MG63 (cell line): Measurements from ENCODE around the gene ZDHHC14. TPM values are rescaled to one million over a fixed set of nuclear protein-coding genes. Genes with fewer than 3 reads are reported as not detected.

Experiments
- DNase-seq: peaks from one replicate; pipeline ENCODE4 v3.0.0-alpha.2; 2020
- H3K27me3 ChIP-seq: fragments of 250-450 bp; sonication (Bioruptor Pico); 2 replicates; pipeline ENCODE4 v1.5.1; 2020; ENCODE audit warnings: mild to moderate bottlenecking, moderate library complexity
- H3K36me3 ChIP-seq: fragments of 250-450 bp; sonication (Bioruptor Pico); 2 replicates; pipeline ENCODE4 v1.5.1; 2020; ENCODE audit warnings: mild to moderate bottlenecking, moderate library complexity
- H3K4me3 ChIP-seq: fragments of 250-450 bp; sonication (Bioruptor Pico); 2 replicates; pipeline ENCODE4 v1.5.1; 2020; ENCODE audit warnings: mild to moderate bottlenecking, moderate library complexity
- H3K9me3 ChIP-seq: fragments of 250-450 bp; sonication (Bioruptor Pico); 2 replicates; pipeline ENCODE4 v1.5.1; 2020; ENCODE audit warnings: mild to moderate bottlenecking, moderate library complexity
- total RNA-seq: library from RNA; depleted of rRNA; stranded (reverse); fragments of >200 nt; shearing (Covaris generic); gene quantifications from 2 replicates; pipeline ENCODE4 v1.2.3, GENCODE V29; 2014; ENCODE audit warnings: low replicate concordance

The ZDHHC14 gene
- total RNA-seq, 1 experiment from 2014 or later, result 4.4 TPM

GRCh38 chr6:157535340-157536222, 154.6 kb downstream of the ZDHHC14 start:
- Histone ChIP-seq H3K4me3 (no peak overlapping the region), H3K9me3 (no peaks in the 10 kb centered on the region), H3K36me3 (no peaks in the 10 kb centered on the region), H3K27me3 (no peaks in the 10 kb centered on the region)
- peak; percentile 24 for DNase-seq

DNA sequence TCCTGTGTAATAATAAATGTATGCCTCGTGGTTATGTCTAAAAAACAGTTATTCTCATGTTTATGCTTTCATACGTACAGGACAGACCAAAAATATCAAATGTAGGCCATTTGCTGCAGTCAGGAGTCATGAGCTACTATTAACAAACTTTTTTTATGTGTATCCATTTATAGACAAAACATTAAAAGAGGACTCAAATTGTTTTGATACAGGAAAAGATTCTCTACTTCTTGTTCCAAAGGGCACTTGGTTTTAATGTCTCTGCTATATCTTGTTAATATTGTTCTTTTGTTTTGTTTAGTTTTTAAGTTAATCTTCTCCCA, 155.2 kb downstream of the ZDHHC14 start:
- Histone ChIP-seq H3K4me3 (no peak overlapping the region), H3K27me3 (no peaks in the 10 kb centered on the region), H3K9me3 (no peaks in the 10 kb centered on the region), H3K36me3 (no peaks in the 10 kb centered on the region)
- no peak for DNase-seq

DNA sequence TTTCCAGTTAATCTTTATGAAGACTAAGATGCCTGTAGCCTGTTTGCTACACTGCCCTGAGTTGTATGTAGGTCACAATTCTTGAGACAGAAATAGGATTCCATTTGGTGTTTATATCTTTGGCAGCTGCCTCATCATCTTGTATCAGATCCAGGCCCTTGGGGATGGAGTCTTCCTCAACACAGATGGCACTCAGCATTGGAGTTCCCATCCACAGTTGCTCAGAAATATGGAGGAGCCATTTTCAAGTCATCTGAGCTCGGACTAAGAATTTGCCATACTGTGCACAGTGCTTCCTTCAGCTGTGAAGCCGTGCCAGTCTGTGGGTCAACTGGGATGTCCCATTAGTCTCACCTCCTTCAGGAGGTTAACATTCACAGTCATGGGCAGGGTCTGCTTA, 156.6 kb downstream of the ZDHHC14 start:
- no peak for DNase-seq
- Histone ChIP-seq H3K4me3 (no peak overlapping the region), H3K36me3 (no peaks in the 10 kb centered on the region), H3K9me3 (no peaks in the 10 kb centered on the region), H3K27me3 (no peaks in the 10 kb centered on the region)

- no peaks in the 10 kb centered on the region for H3K27me3 ChIP-seq
- H3K36me3 ChIP-seq, result no peaks in the 10 kb centered on the region
- H3K9me3 ChIP-seq, result no peaks in the 10 kb centered on the region
- no peak for DNase-seq
- no peak overlapping the region for H3K4me3 ChIP-seq
Measured at GRCh38 chr6:157538168-157538567, 157.2 kb downstream of the ZDHHC14 start.

DNA sequence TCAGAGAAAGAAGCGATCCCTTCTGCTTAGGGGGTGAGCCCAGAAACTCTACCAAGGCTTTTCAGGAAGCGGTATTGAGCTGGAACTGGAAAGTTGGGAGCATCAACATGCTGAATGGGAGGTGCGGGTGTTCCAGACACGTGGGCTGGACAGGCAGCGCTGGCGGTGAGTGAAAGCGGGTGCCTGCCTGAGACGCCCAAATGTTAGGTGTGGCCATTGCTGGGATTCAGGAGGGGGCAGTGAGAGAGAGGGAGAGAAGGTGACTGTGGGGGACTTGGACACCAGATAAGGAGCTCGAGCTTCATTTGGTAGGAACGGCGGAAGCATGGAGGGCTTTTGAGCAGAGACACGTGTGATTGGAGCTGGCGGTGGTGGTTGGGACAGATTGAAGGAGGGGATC, 157.7 kb downstream of the ZDHHC14 start:
- Histone ChIP-seq H3K36me3 (no peaks in the 10 kb centered on the region), H3K27me3 (no peaks in the 10 kb centered on the region)

DNA sequence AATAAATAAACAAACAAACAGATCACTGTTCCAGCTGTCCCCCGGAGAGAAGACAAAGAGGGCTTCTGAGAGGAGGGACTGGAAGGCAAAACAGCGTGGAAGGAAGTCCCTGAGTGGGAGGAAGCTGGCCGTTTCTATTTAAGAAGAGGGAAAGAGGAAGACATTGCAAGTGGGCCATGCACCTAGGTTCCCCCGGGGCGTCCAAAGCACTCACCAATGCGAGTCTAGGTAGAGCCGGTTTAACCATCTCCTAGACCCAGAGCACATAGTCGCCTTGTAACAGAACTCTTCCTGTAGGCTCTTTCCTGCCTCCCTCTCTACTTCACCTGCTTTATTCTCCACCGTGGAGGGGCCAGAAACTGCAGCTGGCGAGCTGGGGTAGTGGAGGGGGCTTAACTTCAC, 158.4 kb downstream of the ZDHHC14 start:
- no peak for DNase-seq
- no peaks in the 10 kb centered on the region for H3K9me3 ChIP-seq

More for the DNA sequence above, 157.7 kb downstream of the ZDHHC14 start:
- Histone ChIP-seq H3K4me3 (no peak overlapping the region), H3K9me3 (no peaks in the 10 kb centered on the region)
- no peak for DNase-seq

DNA sequence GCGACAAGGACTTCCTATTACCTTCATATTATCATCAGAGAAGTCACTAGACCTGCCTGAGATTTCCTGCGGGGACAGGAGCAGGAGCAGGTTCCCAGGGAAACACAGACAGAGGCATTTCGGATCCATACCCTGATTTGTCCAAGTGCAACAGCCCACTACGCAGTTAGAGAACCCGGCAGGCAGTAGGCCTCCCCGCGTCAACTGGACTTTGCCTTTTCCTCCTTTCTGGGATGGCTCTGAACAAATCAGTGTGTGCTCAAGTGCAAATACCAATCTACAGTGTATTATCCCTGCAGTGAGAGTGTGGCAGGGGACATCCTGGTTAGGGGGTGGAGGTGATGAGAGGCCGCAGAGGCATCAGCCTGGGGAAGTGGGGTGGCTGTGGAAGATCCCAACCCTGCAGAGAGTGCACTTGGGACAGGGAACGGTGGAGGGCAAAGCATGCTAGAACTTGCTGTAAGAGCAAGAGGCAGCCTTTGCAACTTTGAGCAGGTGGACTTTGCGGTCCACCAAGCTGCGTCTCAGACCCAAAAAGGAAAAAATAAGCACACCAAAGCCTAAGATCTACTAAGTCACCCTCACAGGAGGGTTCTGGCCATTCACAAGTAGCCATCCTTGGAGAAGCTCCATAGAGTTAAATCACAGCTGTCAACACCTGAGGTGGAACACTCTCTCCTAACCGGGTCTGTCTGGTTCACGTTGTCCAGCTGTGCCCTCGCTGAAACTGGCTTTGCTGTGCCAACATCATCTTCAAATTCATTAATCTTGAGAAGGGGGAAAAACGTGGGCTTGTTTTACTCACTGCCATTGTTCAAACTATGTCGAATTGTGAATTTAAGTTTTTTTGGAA, 159.1 kb downstream of the ZDHHC14 start:
- no peaks in the 10 kb centered on the region for H3K36me3 ChIP-seq
- no peaks in the 10 kb centered on the region for H3K9me3 ChIP-seq
- no peak for DNase-seq
- H3K4me3 ChIP-seq, result no peak overlapping the region
- H3K27me3 ChIP-seq, result no peaks in the 10 kb centered on the region

More for the DNA sequence above, 158.4 kb downstream of the ZDHHC14 start:
- no peaks in the 10 kb centered on the region for H3K36me3 ChIP-seq
- no peaks in the 10 kb centered on the region for H3K27me3 ChIP-seq
- no peak overlapping the region for H3K4me3 ChIP-seq

DNA sequence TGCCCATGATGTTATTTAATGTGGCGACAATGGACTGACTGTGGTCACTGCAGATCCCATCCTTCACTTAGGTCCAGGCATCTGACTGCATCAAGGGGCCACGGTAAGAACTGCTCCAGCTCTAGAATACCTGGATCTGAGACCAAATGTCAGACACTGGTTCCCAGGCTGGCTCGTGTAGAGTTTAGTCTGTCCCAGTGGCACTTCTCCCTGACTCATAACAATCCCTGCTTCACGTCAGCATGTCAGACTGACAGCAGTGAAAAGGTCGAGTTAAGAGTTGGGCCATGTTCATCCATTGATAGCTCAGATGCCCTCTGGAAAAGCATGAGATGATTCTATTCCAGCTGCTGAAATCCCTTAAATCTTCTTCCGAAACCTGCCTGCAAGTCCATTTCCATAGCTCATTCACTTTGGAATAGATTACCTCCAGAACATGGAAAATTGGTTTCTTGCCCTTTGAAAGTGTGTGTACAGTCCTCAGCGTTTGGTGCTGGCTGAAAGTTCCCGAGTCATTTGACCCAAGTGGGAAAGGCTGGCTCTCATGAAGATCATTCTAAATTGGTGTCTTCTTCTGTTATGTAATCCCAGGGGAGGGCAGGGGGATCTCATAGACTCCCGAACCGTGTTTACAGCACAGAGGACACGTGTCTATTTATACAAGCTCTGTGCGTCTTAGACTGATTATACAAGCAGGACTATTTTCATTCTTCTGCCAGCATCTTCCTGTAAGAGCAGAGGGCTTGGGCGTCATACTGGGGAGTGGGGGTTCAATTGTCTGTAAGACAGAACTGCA, 160.8 kb downstream of the ZDHHC14 start:
- DNase-seq, result no peak
- Histone ChIP-seq H3K27me3 (no peaks in the 10 kb centered on the region), H3K9me3 (no peaks in the 10 kb centered on the region), H3K4me3 (no peak overlapping the region), H3K36me3 (no peaks in the 10 kb centered on the region)

GRCh38 chr6:157542414-157543160, 161.6 kb downstream of the ZDHHC14 start:
- H3K4me3 ChIP-seq, result no peak overlapping the region
- no peaks in the 10 kb centered on the region for H3K9me3 ChIP-seq
- H3K36me3 ChIP-seq, result no peaks in the 10 kb centered on the region
- H3K27me3 ChIP-seq, result no peaks in the 10 kb centered on the region
- DNase-seq, result no peak

- no peak for DNase-seq
- no peaks in the 10 kb centered on the region for H3K36me3 ChIP-seq
- no peaks in the 10 kb centered on the region for H3K27me3 ChIP-seq
- no peak overlapping the region for H3K4me3 ChIP-seq
- no peaks in the 10 kb centered on the region for H3K9me3 ChIP-seq
Measured at GRCh38 chr6:157546321-157546720, 165.3 kb downstream of the ZDHHC14 start.

- DNase-seq, result no peak
- no peaks in the 10 kb centered on the region for H3K9me3 ChIP-seq
- H3K4me3 ChIP-seq, result no peak overlapping the region
- no peaks in the 10 kb centered on the region for H3K36me3 ChIP-seq
- H3K27me3 ChIP-seq, result no peaks in the 10 kb centered on the region
Measured at GRCh38 chr6:157547112-157547511, 166.1 kb downstream of the ZDHHC14 start.

DNA sequence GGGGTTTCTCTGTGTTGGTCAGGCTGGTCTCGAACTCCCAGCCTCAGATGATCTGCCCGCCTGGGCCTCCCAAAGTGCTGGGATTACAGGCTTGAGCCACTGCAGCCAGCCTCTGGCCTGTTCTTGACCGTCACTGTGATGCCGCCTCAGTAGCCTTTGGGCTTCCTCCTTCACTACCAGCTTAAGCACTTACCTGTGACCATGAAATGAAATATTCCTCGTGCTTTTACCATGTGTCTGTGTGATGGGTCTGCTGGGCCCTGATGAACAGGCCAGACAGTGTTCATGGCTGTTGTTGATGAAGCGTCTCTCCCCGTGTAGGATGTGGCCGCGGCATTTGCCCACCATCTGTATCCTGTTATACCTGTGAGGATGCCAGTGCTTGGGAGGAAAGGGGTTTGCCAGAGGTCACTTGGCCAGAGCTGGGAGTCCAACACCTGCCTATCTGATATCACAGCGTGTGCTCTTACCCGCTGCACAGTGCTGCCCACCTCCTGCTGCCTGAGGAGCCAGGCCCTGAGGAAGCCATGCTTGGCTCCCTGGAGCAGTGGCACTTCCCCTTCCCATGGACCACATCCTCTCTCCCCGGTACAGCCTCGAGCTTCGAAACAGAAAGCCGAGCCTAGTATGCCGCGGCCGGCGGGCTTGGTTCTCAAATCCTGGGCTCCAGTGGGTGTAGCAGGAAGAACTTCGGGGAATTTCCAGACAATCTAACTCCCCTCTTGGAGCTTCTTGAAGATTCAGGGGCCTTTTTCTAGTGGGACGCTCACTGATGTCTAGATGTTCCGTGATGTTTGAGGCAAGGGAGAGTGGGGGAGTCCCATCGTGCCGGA, 167.9 kb downstream of the ZDHHC14 start:
- Histone ChIP-seq H3K36me3 (no peaks in the 10 kb centered on the region), H3K9me3 (no peaks in the 10 kb centered on the region), H3K4me3 (no peak overlapping the region), H3K27me3 (no peaks in the 10 kb centered on the region)
- DNase-seq, result no peak

DNA sequence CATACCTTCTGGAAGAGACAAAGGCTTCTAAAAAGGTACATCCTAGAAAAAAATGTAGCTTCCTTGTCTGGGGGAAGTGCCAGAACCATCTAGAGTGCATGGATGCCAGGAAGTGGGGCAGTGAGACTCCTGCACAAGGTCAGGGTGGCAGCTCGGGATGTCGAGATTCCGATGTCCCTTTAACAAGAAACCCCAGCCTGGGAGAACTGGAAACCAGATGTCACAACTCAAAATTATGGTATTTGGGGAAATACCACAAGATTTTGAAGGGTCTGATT, 168.4 kb downstream of the ZDHHC14 start:
- H3K4me3 ChIP-seq, result no peak overlapping the region
- H3K27me3 ChIP-seq, result no peaks in the 10 kb centered on the region

GRCh38 chr6:157550114-157550989, 169.4 kb downstream of the ZDHHC14 start:
- no peaks in the 10 kb centered on the region for H3K27me3 ChIP-seq
- DNase-seq, result no peak
- H3K4me3 ChIP-seq, result no peak overlapping the region
- H3K9me3 ChIP-seq, result no peaks in the 10 kb centered on the region
- H3K36me3 ChIP-seq, result no peaks in the 10 kb centered on the region

More for the DNA sequence above, 168.4 kb downstream of the ZDHHC14 start:
- no peaks in the 10 kb centered on the region for H3K9me3 ChIP-seq
- DNase-seq, result no peak
- H3K36me3 ChIP-seq, result no peaks in the 10 kb centered on the region
